Measurements from ENCODE around the gene INTS6. TPM values are rescaled to one million over a fixed set of nuclear protein-coding genes. Genes with fewer than 3 reads are reported as not detected.
A peak's percentile ranks its signal among the peaks of the same experiment; 100 is the strongest.
"Not testable (repeated sequence)": the region's sequence is repeated elsewhere in the genome, so short reads cannot be mapped to it uniquely, and the experiment has no call there.

The INTS6 gene
- total and polyA plus RNA-seq, 5 donors: 12.9 to 29.3 (median 24.0) TPM

GRCh38 chr13:51435002-51435578 is 17.7 kb downstream of the INTS6 start:
- no peaks in the 10 kb centered on the region for H3K4me1 ChIP-seq (ENCODE audit: control insufficient read depth, insufficient read depth, low read length)
- H3K4me3 ChIP-seq (ENCODE audit: low read length): no peak overlapping the region
- DNase-seq (no peak), ATAC-seq (no peak)
- no peaks in the 10 kb centered on the region for H3K9me3 ChIP-seq (ENCODE audit: control insufficient read depth, low read length)
- 2% methylated on average over 1 of the region's 1 CpG for WGBS
- no peaks in the 10 kb centered on the region for H3K27me3 ChIP-seq (ENCODE audit: control insufficient read depth, insufficient read depth)
- intact Hi-C loops (cut with DNase I): no loop called here
- H3K27ac ChIP-seq (ENCODE audit: low read length): no peak overlapping the region

GRCh38 chr13:51432576-51432975 is 20.3 kb downstream of the INTS6 start:
- H3K4me3 ChIP-seq (ENCODE audit: low read length): no peak overlapping the region
- no peaks in the 10 kb centered on the region for H3K9me3 ChIP-seq (ENCODE audit: control insufficient read depth, low read length)
- DNase-seq (no peak), ATAC-seq (no peak)
- 57% methylated on average over 2 of the region's 2 CpGs for WGBS
- H3K27ac ChIP-seq (ENCODE audit: low read length): no peak overlapping the region
- H3K27me3 ChIP-seq (ENCODE audit: control insufficient read depth, insufficient read depth): no peaks in the 10 kb centered on the region
- H3K4me1 ChIP-seq (ENCODE audit: control insufficient read depth, insufficient read depth, low read length): no peaks in the 10 kb centered on the region
- intact Hi-C loops (cut with DNase I): no loop called here

- intact Hi-C loops (cut with DNase I): no loop called here
- no peaks in the 10 kb centered on the region for H3K4me1 ChIP-seq (ENCODE audit: control insufficient read depth, insufficient read depth, low read length)
- no peak for DNase-seq
Observed at GRCh38 chr13:51426982-51427381, 25.9 kb downstream of the INTS6 start.

GRCh38 chr13:51425410-51426042 is 27.3 kb downstream of the INTS6 start:
- 61% methylated on average over 4 of the region's 4 CpGs for WGBS
- Histone ChIP-seq H3K4me3 (ENCODE audit: low read length) (no peak overlapping the region), H3K4me1 (ENCODE audit: control insufficient read depth, insufficient read depth, low read length) (no peaks in the 10 kb centered on the region), H3K27ac (ENCODE audit: low read length) (no peak overlapping the region), H3K27me3 (ENCODE audit: control insufficient read depth, insufficient read depth) (no peaks in the 10 kb centered on the region), H3K9me3 (ENCODE audit: control insufficient read depth, low read length) (no peaks in the 10 kb centered on the region)
- peak; percentile 83 to 84 for ATAC-seq
- intact Hi-C loops (cut with DNase I): no loop called here
- DNase-seq: no peak

More at GRCh38 chr13:51426982-51427381, 25.9 kb downstream of the INTS6 start:
- Histone ChIP-seq H3K9me3 (ENCODE audit: control insufficient read depth, low read length) (no peaks in the 10 kb centered on the region), H3K27me3 (ENCODE audit: control insufficient read depth, insufficient read depth) (no peaks in the 10 kb centered on the region), H3K27ac (ENCODE audit: low read length) (no peak overlapping the region), H3K4me3 (ENCODE audit: low read length) (no peak overlapping the region)
- ATAC-seq: no peak

- no peak overlapping the region for H3K4me3 ChIP-seq (ENCODE audit: low read length)
- no peak for ATAC-seq
- no peaks in the 10 kb centered on the region for H3K9me3 ChIP-seq (ENCODE audit: control insufficient read depth, low read length)
- no peaks in the 10 kb centered on the region for H3K4me1 ChIP-seq (ENCODE audit: control insufficient read depth, insufficient read depth, low read length)
- no peaks in the 10 kb centered on the region for H3K27me3 ChIP-seq (ENCODE audit: control insufficient read depth, insufficient read depth)
- H3K27ac ChIP-seq (ENCODE audit: low read length): no peak overlapping the region
- DNase-seq: no peak
- intact Hi-C loops (cut with DNase I): no loop called here
Observed at GRCh38 chr13:51423766-51424165, 29.1 kb downstream of the INTS6 start.

GRCh38 chr13:51422484-51422883 is 30.4 kb downstream of the INTS6 start:
- intact Hi-C loops (cut with DNase I): no loop called here
- Histone ChIP-seq H3K9me3 (ENCODE audit: control insufficient read depth, low read length) (no peaks in the 10 kb centered on the region), H3K27ac (ENCODE audit: low read length) (no peak overlapping the region), H3K4me1 (ENCODE audit: control insufficient read depth, insufficient read depth, low read length) (no peaks in the 10 kb centered on the region), H3K4me3 (ENCODE audit: low read length) (no peak overlapping the region), H3K27me3 (ENCODE audit: control insufficient read depth, insufficient read depth) (no peaks in the 10 kb centered on the region)
- ATAC-seq (no peak), DNase-seq (no peak)
- WGBS: 88% methylated on average over 1 of the region's 1 CpG

GRCh38 chr13:51420681-51421490 is 31.9 kb downstream of the INTS6 start:
- no peak overlapping the region for H3K4me3 ChIP-seq (ENCODE audit: low read length)
- no peaks in the 10 kb centered on the region for H3K4me1 ChIP-seq (ENCODE audit: control insufficient read depth, insufficient read depth, low read length)
- 82% methylated on average over 6 of the region's 6 CpGs for WGBS
- no peak for ATAC-seq
- H3K27ac ChIP-seq (ENCODE audit: low read length): no peak overlapping the region
- no peaks in the 10 kb centered on the region for H3K27me3 ChIP-seq (ENCODE audit: control insufficient read depth, insufficient read depth)
- intact Hi-C loops (cut with DNase I): no loop called here
- no peaks in the 10 kb centered on the region for H3K9me3 ChIP-seq (ENCODE audit: control insufficient read depth, low read length)
- DNase-seq: no peak

- intact Hi-C loops (cut with DNase I): no loop called here
- ATAC-seq: no peak
- no peak for DNase-seq
- Histone ChIP-seq H3K27me3 (ENCODE audit: control insufficient read depth, insufficient read depth) (no peaks in the 10 kb centered on the region), H3K4me3 (ENCODE audit: low read length) (no peak overlapping the region), H3K4me1 (ENCODE audit: control insufficient read depth, insufficient read depth, low read length) (no peaks in the 10 kb centered on the region), H3K9me3 (ENCODE audit: control insufficient read depth, low read length) (no peaks in the 10 kb centered on the region), H3K27ac (ENCODE audit: low read length) (no peak overlapping the region)
- WGBS: 84% methylated on average over 4 of the region's 4 CpGs
Observed at GRCh38 chr13:51419001-51419636, 33.7 kb downstream of the INTS6 start.

GRCh38 chr13:51417716-51418115 is 35.1 kb downstream of the INTS6 start:
- no peak overlapping the region for H3K27ac ChIP-seq (ENCODE audit: low read length)
- H3K9me3 ChIP-seq (ENCODE audit: control insufficient read depth, low read length): no peaks in the 10 kb centered on the region
- no peak for ATAC-seq
- WGBS: 84% methylated on average over 4 of the region's 4 CpGs
- peaks cover 2% of the 10 kb centered on the region for H3K4me1 ChIP-seq (ENCODE audit: control insufficient read depth, insufficient read depth, low read length)
- intact Hi-C loops (cut with DNase I): no loop called here
- no peak for DNase-seq
- H3K27me3 ChIP-seq (ENCODE audit: control insufficient read depth, insufficient read depth): no peaks in the 10 kb centered on the region
- H3K4me3 ChIP-seq (ENCODE audit: low read length): no peak overlapping the region

GRCh38 chr13:51416107-51416506 is 36.7 kb downstream of the INTS6 start:
- ATAC-seq: no peak
- Histone ChIP-seq H3K27me3 (ENCODE audit: control insufficient read depth, insufficient read depth) (no peaks in the 10 kb centered on the region), H3K4me3 (ENCODE audit: low read length) (no peak overlapping the region), H3K4me1 (ENCODE audit: control insufficient read depth, insufficient read depth, low read length) (peaks cover 2% of the 10 kb centered on the region), H3K9me3 (ENCODE audit: control insufficient read depth, low read length) (no peaks in the 10 kb centered on the region), H3K27ac (ENCODE audit: low read length) (no peak overlapping the region)
- intact Hi-C loops (cut with DNase I): no loop called here
- no peak for DNase-seq

GRCh38 chr13:51415339-51415738 is 37.5 kb downstream of the INTS6 start:
- ATAC-seq; intact Hi-C loops (cut with DNase I); H3K27ac ChIP-seq (ENCODE audit: low read length); DNase-seq; H3K4me3 ChIP-seq (ENCODE audit: low read length); H3K9me3 ChIP-seq (ENCODE audit: control insufficient read depth, low read length); H3K27me3 ChIP-seq (ENCODE audit: control insufficient read depth, insufficient read depth); H3K4me1 ChIP-seq (ENCODE audit: control insufficient read depth, insufficient read depth, low read length): not testable (repeated sequence)
- 95% methylated on average over 1 of the region's 1 CpG for WGBS

Measured in right cardiac atrium (tissue), 5 donors.